ENCODE measurements around the gene OR2C3.

- TF ChIP-seq CTCF (IDR thresholded peaks at IDR 0.05 in 2 of 3, conservative IDR thresholded peaks at IDR 0.05 in 1 of 3; ENCODE audit: borderline replicate concordance in 1 of 3, insufficient read depth in 1 of 3, low read depth in 2 of 3, low read length in 2 of 3) (no peak), POLR2AphosphoS5 (IDR thresholded peaks at IDR 0.05; ENCODE audit: low read depth, low read length) (no peak), SRF (IDR thresholded peaks at IDR 0.05; ENCODE audit: low read depth) (no peak)
These were observed 35.4 kb downstream of the OR2C3 start for GRCh38 chr1:247500865-247501264.

All from HCT116 (cell line).